Measurements from ENCODE around the gene SYTL3. TPM values are rescaled to one million over a fixed set of nuclear protein-coding genes. Genes with fewer than 3 reads are reported as not detected.

The SYTL3 gene
- total and polyA plus RNA-seq, 2 of the 8 experiments (the other 6 are each of a cell fraction or from before 2014, with no cell fraction given), result 0.27 to 0.99 TPM

DNA sequence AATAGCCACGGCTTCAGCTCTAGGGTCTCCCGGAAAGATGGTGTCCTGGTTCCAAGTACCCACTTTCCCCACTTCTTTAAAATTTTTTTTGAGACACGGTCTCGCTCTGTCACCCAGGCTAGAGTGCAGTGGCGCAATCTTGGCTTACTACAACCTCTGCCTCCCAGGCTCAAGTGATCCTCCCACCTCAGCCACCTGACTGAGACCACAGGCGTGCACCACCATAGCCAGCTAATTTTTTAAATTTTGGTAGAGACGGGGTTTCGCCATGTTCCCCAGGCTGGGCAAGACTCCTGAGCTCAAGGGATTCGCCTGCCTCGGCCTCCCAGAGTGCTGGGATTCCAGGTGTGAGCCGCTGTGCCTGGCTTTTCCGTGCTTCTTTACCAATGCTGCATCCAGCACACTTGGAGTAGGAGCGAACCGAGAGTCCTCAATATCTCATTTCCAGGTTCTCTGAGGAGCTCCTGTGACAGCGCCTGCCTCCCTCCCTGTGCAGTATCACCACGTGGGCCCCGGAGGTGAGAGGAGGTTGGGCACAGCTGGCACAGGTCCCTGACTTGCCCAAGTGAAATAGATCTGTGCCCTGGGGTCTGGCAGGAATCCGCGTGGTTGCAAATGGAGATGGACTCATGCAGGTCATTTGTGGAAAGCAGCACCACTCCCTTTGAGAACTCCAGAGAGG lies 132.0 kb downstream of the SYTL3 start:
- FAIRE-seq, result no peak
- H2BK5ac ChIP-seq (ENCODE audit: low read depth, low read length), result no peak overlapping the region
- H2BK15ac ChIP-seq (ENCODE audit: low read length), result no peak overlapping the region
- no peak overlapping the region for H3K23ac ChIP-seq (ENCODE audit: insufficient read length)
- no peak overlapping the region for H3K14ac ChIP-seq (ENCODE audit: insufficient read length)
- H3K23me2 ChIP-seq (ENCODE audit: low read depth, low read length), result no peaks in the 10 kb centered on the region
- no peak overlapping the region for H2AK5ac ChIP-seq (ENCODE audit: low read depth, low read length)
- H2BK12ac ChIP-seq (ENCODE audit: low read depth, low read length), result no peak overlapping the region
- no peak overlapping the region for H4K5ac ChIP-seq (ENCODE audit: insufficient read length, low read depth, low read length)
- no peaks in the 10 kb centered on the region for H3K27me3 ChIP-seq (replicated peaks in 1 of 4; ENCODE audit: control insufficient read depth in 3 of 4, extremely low read depth in 1 of 4, insufficient read depth in 3 of 4, low read length in 3 of 4)
- TF ChIP-seq RXRA (IDR thresholded peaks at IDR 0.05; ENCODE audit: insufficient read depth, low read depth, low read length) (no peak), SP2 (IDR thresholded peaks at IDR 0.05; ENCODE audit: low read length) (no peak)
- no peak overlapping the region for H3K4me3 ChIP-seq (ENCODE audit: extremely low read depth in 1 of 4, insufficient read depth in 2 of 4, low read depth in 3 of 4, low read length in 4 of 4)
- H3K79me2 ChIP-seq (ENCODE audit: control insufficient read depth in 1 of 2, insufficient read depth in 2 of 2, low read length in 2 of 2), result peaks cover 0 to 80% of the 10 kb centered on the region in 2 experiments; a peak in 3 of 4 replicates
- CTCF ChIA-PET (ENCODE audit: partially characterized antibody), result interaction anchor here (1.6 to 4.5 kb wide), 7 partner anchors 10 to 191 kb away, joined by 5 to 19 read pairs (median 11); no protein-coding TSS in a partner anchor
- peak overlapping the region; percentile 46; the same call in 1 of the 2 replicates for H3K27ac ChIP-seq (ENCODE audit: low read depth, low read length)
- no peak overlapping the region for H2BK120ac ChIP-seq (replicated peaks; ENCODE audit: low read depth, low read length)
- H2BK20ac ChIP-seq (ENCODE audit: low read length), result no peak overlapping the region
- no peak for DNase-seq (ENCODE audit: low read depth in 1 of 2, low spot score in 2 of 2)
- POLR2A ChIA-PET (ENCODE audit: partially characterized antibody), result interaction anchor here (0.7 to 7.6 kb wide), 4 partner anchors 10 to 71 kb away, joined by 3 to 75 read pairs (median 12); no protein-coding TSS in a partner anchor
- no peak overlapping the region for H3K56ac ChIP-seq (replicated peaks; ENCODE audit: insufficient read length, low read depth, low read length)
- H3K9ac ChIP-seq (replicated peaks in 1 of 4; ENCODE audit: extremely low read depth in 1 of 4, low read depth in 3 of 4, low read length in 3 of 4), result no peak overlapping the region
- no peak overlapping the region for H4K8ac ChIP-seq (ENCODE audit: extremely low read depth, insufficient read depth, low read length)
- H3K4ac ChIP-seq (replicated peaks; ENCODE audit: insufficient read length, low read depth, low read length), result no peak overlapping the region
- no peak overlapping the region for H3K4me2 ChIP-seq (ENCODE audit: insufficient read depth in 1 of 2, low read depth in 2 of 2, low read length in 2 of 2)
- H3K36me3 ChIP-seq (ENCODE audit: control insufficient read depth in 2 of 4, insufficient read depth in 4 of 4, low read length in 3 of 4), result peaks cover 43 to 95% (median 80%) of the 10 kb centered on the region in 4 experiments
- H2AFZ ChIP-seq (ENCODE audit: low read length), result no peak overlapping the region
- H4K91ac ChIP-seq (replicated peaks; ENCODE audit: insufficient read length, low read length), result no peak overlapping the region
- peaks cover 15% of the 10 kb centered on the region; the same call in 1 of the 2 replicates for H3K79me1 ChIP-seq (ENCODE audit: low read depth, low read length)
- H3K4me1 ChIP-seq (replicated peaks in 1 of 4; ENCODE audit: control insufficient read depth in 3 of 4, insufficient read depth in 4 of 4, low read length in 3 of 4), result peaks cover 0 to 2% (median under 1%) of the 10 kb centered on the region in 4 experiments; a peak in 2 of 7 replicates
- H3K9me3 ChIP-seq (ENCODE audit: insufficient read depth in 2 of 2, low read depth in 1 of 2, low read length in 1 of 2), result no peaks in the 10 kb centered on the region
- peaks cover 11 to 18% of the 10 kb centered on the region in 2 experiments for H4K20me1 ChIP-seq (replicated peaks in 1 of 2; ENCODE audit: control insufficient read depth in 1 of 2, insufficient read depth in 2 of 2, low read length in 2 of 2)
- no peak overlapping the region for H3K18ac ChIP-seq (ENCODE audit: extremely low read depth, low read length)
- 85% methylated on average over 19 of the region's 19 CpGs; no CpG with 5 or more reads in 1 of the 2 experiments for WGBS, 2 experiments (ENCODE audit: extremely low coverage in 1 of 2, insufficient coverage in 1 of 2, insufficient read length in 1 of 2, insufficient replicate concordance in 2 of 2, low coverage in 1 of 2, low lambda C conversion rate in 2 of 2, missing lambda C conversion rate in 1 of 2)
